NCI-H82 (cell line): Measurements from ENCODE around the gene ERICH2.

Experiments used
- DNase-seq: peaks from one replicate; lab custom pipeline; 2025; lab: John Stamatoyannopoulos, UW

The ERICH2 gene

DNA sequence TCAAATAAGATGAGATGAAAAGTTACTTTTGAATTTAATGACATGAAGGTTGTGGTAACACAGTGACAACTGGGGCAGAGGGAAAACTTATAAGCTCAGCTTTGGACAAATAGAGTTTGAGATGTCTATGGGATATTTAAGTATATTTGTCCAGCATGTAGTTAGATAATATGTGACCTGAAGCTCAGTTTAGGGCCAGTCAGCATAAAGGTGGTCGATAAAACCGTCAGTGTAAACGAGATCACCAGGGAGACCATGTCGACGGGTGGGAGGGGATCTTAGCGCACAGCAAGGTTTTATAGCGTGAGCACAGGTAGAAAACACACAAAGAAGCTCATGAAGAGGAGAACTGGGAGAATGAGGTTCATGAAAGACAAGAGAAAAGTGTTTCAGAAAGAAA is 7.4 kb upstream of the ERICH2 start:
- DNase-seq = no peak

GRCh38 chr2:170763232-170763631 is 6.9 kb upstream of the ERICH2 start:
- DNase-seq = no peak

- no peak for DNase-seq
These were observed 5.3 kb upstream of the ERICH2 start for GRCh38 chr2:170764880-170765261.

DNA sequence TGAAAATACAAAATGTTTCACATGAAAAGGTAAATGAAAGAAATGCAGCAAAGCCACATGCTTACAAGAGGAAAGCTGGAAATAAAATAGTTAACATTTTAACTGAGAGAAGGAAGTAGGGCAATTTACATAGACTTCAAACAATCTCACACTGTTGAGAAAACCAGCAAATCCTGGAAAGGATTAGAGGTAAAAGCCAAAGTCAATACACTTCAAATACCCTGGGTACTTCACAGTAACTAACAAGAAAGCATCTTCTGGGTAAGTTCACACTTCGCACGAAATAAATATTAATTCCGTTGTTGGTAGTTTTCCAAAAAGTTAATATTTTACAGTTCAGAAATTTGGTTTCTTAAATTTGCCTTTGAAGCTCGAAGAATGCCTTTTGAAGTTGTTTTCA is 3.5 kb upstream of the ERICH2 start:
- DNase-seq = no peak

DNA sequence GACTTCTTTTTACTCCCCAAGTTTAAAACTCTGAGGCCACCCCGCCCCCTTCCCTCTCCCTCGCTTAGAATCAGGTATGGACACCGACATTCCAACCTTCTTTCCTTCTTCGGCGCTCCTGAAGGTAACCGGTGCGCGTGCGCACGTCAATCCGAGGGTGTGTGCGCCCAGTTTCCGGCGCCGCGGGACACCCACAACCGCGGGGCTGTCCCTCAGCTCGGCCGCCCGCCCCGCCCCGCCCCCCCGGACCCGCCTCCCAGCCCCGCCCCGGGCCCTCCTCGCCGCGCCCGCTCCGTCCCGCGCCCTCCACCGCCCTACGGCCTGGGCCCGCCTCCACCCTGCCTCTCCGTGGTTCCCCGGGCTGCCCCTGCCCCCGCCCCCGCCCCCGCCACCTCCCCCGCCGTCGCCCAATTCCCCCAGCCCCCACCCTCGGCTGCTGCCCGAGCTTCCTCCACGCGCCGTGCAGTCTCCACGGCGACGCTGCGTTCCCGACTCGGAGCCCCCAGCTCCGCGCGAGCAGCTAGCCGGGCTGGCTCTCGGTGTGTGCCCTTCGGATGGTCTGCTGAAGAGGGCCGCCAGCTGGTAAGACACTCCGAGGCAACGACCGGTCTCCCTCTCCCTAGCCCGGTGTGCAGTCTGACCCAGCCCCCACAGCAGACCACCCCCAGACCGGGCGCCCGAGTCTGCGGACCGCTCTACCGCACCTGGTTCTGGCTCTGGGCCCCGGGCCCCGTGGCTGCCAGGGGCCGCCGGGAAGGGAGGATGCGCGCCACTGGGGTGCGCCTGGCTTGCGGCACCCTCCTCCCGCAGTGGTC is 635 bp downstream of the ERICH2 start:
- peak; percentile 91 for DNase-seq

GRCh38 chr2:170771421-170771937 is 1.3 kb downstream of the ERICH2 start:
- DNase-seq = no peak

GRCh38 chr2:170772295-170772694 is 2.1 kb downstream of the ERICH2 start:
- no peak for DNase-seq

DNA sequence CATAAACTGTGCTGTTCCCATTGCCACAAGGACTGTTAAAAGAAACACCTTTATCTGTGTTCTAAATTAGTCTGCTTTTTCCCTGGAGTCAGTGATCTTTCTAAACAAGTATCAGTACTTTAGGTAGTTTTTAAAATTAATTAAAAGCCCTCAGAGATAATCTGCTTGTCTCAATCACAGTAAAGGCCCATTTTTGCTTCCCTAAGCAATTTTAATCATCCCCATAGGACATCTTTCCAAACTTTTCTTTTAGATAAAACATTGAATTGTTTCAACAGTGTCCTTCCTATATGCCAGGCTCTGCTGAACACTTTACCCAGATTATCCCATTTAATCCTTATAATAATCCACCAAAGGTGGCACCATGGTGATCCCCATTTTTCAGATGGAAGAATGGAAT is 3.9 kb downstream of the ERICH2 start:
- DNase-seq = no peak

DNA sequence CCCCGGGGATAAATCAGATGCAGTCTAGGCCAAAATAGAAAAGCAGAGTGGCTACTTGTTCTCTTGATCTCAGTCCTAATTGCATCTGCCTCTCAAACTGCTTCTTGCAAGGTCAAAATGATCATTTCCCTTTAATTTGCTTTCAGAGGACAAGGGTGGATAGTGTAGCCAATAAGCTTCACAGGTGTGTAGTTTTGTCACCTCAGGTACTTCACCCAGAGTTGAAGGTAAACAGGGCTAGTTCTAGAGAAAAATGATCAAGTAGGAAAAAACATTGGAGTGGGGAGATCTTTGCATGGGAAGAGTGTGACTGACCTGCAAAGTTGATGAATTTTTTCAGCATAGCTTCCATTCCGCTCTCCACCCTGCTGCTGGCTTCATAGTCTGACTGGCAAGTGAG is 8.7 kb downstream of the ERICH2 start:
- DNase-seq = no peak

GRCh38 chr2:170779304-170779703 is 9.1 kb downstream of the ERICH2 start:
- DNase-seq = no peak

DNA sequence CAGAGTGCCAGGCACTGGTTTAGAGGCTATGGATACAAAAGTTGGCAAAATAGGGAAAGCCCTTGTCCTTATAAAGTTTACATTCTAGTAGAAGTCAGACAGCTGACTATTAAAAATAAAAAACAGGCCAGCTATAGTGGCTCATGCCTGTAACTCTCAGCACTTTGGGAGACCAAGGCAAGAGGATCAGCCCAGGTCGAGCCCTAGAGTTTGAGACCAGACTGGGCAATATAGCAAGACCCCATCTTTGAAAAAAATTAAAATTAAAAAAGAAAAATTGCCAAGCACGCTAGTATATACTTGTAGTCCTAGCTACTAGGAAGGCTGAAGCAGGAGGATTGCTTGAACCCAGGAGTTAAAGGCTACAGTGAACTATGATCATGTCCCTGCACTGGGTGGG is 12.5 kb downstream of the ERICH2 start:
- DNase-seq = no peak

DNA sequence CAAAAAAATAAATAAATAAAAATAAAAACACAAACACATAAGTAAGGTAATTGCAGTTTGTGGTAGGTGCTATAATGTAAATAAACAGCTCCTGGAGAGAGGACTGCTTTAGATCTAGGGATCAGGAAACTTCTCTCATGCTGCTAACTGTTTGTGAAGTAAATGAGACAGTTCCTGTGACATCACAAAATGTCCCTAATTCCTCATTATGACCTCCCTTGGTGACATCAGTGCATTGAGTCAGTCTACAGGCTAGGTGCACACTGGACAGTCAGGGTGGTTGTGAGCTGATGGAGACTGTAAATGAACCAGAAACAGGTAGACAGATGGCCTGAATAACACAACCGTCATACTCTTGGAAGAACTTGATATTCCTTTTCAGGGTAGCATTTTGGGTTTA is 13.4 kb downstream of the ERICH2 start:
- DNase-seq = no peak

DNA sequence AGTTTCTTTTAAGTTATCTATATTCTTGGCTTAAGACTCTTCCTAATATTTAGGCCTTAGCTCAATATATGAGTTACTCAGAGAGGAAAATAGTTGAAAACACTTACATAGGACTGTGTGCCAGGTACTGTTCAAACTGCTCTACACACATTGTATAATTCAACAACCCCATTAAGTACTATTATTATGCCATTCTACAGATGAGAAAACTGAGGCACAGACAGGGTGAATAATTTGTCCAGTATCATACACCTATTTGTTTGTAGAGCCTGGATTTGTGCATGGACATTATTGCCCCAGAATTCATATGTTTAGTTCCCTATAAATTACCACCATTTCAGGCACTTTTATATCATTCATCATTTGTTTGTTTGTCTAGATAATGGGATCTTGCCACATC is 28.8 kb downstream of the ERICH2 start:
- no peak for DNase-seq

GRCh38 chr2:170806548-170806947 is 36.4 kb downstream of the ERICH2 start:
- no peak for DNase-seq

DNA sequence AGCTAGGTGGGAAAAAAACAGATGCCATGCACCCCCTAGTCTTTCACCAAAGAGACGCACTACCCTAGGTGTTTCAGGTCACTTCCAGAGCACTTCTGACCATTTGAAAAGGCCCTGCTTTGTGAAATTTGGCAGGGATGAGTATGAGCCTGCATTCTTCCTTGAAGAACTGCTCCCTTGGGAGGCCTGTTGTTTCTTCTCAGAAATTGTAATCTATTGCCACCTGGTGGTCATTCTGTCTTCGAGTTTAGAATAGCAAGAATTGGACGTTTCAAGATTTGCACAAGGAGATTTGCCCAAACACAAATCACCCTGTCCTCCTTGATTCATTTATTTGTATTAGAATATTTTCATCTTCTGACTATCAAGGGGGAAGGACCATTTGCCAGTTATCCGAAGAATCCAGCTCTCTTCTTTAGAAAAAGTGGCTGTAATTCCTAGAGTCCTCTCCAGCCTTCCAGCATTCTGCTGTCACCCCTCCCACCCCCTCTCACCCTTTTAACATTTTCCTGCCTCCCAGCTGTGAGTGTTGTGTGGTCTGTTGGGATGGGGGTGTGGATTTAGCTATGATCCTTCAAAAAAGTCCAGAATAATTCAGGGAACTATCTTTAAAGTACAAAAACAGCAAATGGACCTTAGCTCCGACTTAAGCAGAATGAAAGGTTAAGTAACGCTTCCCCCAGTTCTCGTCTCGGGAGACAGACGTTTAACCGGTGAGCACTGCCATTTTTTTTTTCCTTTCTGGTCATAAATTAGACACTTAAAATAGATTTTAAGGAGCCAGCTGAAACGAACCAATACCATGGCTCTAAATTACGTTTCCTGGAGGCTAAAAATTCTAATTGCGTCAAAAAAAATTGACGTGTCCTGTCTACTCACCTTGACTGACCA is 42.8 kb downstream of the ERICH2 start:
- DNase-seq = peak; percentile 97

DNA sequence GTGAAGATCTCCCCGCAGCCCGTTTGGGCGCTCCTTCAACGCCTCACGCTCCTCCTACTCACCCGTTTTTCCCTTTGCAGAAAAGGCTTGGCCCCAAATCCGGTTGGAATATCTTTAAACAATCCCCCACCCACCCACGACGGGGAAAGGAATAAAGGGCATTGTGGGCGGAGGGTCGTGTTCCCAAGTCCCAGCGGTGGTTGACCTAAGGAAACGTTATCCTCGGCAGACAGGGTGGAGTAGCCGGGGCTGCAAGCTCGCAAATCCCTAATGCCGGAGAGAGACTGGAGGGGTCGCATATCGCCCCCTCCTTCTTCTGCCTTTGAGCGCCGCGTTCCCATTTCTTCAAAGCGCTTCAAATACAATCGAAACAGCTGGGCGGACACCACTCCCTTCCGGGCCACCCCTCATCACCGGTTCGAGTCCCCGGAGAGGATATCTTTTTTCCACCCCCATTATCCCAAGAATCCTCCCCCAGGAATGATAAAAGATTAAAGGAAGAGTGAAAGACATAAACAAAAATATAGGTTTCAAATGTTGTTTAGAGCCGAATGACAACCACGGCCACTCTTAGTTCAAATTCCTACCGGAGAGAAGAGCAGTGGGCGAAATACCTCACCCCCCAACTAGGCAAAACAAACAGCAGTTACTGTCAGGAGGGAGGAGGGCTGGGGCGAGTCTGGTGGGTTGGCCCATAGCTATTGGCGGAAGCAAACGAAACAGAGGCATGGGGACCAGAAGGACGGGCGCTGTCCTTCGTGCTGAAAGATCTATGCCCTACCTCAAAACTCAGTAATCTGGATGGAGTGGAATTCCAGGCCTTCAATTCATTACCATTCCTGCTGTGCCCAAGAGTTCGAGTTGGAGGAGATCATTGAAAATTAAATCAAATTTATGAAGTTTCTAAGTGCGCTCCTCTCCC is 43.7 kb downstream of the ERICH2 start:
- DNase-seq = peak; percentile 53

GRCh38 chr2:170814533-170815230 is 44.5 kb downstream of the ERICH2 start:
- peak; percentile 41 for DNase-seq

GRCh38 chr2:170815311-170815710 is 45.1 kb downstream of the ERICH2 start:
- DNase-seq = peak; percentile 43

- DNase-seq = peak; percentile 92
These were observed 45.7 kb downstream of the ERICH2 start for GRCh38 chr2:170815746-170816503.

DNA sequence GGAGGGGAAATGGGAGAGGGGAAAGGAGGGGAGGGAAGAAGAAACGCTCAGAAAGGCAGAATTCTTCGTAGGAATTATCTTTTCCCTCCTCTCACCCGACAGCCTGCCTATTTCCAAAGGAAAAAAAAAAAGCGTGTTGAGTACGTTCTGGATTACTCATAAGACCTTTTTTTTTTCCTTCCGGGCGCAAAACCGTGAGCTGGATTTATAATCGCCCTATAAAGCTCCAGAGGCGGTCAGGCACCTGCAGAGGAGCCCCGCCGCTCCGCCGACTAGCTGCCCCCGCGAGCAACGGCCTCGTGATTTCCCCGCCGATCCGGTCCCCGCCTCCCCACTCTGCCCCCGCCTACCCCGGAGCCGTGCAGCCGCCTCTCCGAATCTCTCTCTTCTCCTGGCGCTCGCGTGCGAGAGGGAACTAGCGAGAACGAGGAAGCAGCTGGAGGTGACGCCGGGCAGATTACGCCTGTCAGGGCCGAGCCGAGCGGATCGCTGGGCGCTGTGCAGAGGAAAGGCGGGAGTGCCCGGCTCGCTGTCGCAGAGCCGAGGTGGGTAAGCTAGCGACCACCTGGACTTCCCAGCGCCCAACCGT is 46.4 kb downstream of the ERICH2 start, which contains the start of gene GAD1:
TSS of gene GAD1 (plus strand) at position 384 of the 589 bp plus-strand sequence. CDS start 1,705 bp downstream, outside the sequence.
- DNase-seq = peak; percentile 86
